GM13977 (cell line): ENCODE data around the gene TVP23A.

ENCODE experiments used
- DNase-seq: peaks from one replicate; pipeline ENCODE4 v3.0.0; 2012; ENCODE audit warnings: low spot score
- CTCF ChIP-seq: IDR thresholded peaks from 2 replicates; pipeline ENCODE4 v1.5.1; 2012; ENCODE audit warnings: mild to moderate bottlenecking, control low read depth; ENCODE audit not compliant: insufficient read depth; ENCODE audit errors: extremely low read depth, missing control alignments
- in situ Hi-C: fragments of 300-500 bp; cut with MboI; formaldehyde crosslinking; loops from one replicate; pipeline ENCODE4 v1.12.0; 2022; ENCODE audit warnings: low sequenced_read_pairs, low pct_unique_long_range_greater_than_20kb, mixed read lengths, inconsistent platforms; ENCODE audit not compliant: unreplicated experiment

TVP23A gene

GRCh38 chr16:10817963-10818941, at the start of gene TVP23A:
Gene TVP23A, minus strand, starts transcription at chr16:10818794. Its CDS starts 301 bp downstream, at chr16:10818493.
- in situ Hi-C loops = loop anchor here (10.0 kb wide), 1 partner anchor 47 kb away; no protein-coding TSS in a partner anchor
- no peak for DNase-seq
- TF ChIP-seq CTCF = no peak

- no peak for DNase-seq
- in situ Hi-C loops = loop anchor here (10.0 kb wide), 1 partner anchor 53 kb away; the partner anchor contains the start of gene TVP23A
- TF ChIP-seq CTCF = no peak
These were observed 49.6 kb upstream of the TVP23A start for GRCh38 chr16:10868104-10868595.

- no peak for DNase-seq
- in situ Hi-C loops = loop anchor here (10.0 kb wide), 1 partner anchor 52 kb away; the partner anchor contains the start of gene TVP23A
- no peak for TF ChIP-seq CTCF
These were observed 48.6 kb upstream of the TVP23A start for GRCh38 chr16:10867199-10867598.

GRCh38 chr16:10865991-10866966, 47.7 kb upstream of the TVP23A start:
- in situ Hi-C loops = loop anchor here (10.0 kb wide), 1 partner anchor 51 kb away; the partner anchor contains the start of gene TVP23A
- TF ChIP-seq CTCF = no peak
- DNase-seq = no peak

GRCh38 chr16:10862438-10862837, 43.8 kb upstream of the TVP23A start:
- in situ Hi-C loops = loop anchor here (10.0 kb wide), 1 partner anchor 48 kb away; the partner anchor contains the start of gene TVP23A
- no peak for DNase-seq
- TF ChIP-seq CTCF = no peak
